Lower leg skin (tissue), 3 donors: ENCODE results near the gene ERN1.

Experiments
- CTCF ChIP-seq, 3 donors: fragments of 450-650 bp; IDR thresholded peaks; one replicate each; pipeline ENCODE4 v1.5.1; 2016; ENCODE audit warnings: antibody characterized with exemption in 3 of 3, mild to moderate bottlenecking in 3 of 3, moderate library complexity in 2 of 3
- POLR2A ChIP-seq, 2 donors: fragments of 450-650 bp; IDR thresholded peaks; one replicate each; pipeline ENCODE4 v1.6.1; 2016 to 2017; ENCODE audit warnings: antibody characterized with exemption in 2 of 2, mild to moderate bottlenecking in 1 of 2, moderate library complexity in 1 of 2

DNA sequence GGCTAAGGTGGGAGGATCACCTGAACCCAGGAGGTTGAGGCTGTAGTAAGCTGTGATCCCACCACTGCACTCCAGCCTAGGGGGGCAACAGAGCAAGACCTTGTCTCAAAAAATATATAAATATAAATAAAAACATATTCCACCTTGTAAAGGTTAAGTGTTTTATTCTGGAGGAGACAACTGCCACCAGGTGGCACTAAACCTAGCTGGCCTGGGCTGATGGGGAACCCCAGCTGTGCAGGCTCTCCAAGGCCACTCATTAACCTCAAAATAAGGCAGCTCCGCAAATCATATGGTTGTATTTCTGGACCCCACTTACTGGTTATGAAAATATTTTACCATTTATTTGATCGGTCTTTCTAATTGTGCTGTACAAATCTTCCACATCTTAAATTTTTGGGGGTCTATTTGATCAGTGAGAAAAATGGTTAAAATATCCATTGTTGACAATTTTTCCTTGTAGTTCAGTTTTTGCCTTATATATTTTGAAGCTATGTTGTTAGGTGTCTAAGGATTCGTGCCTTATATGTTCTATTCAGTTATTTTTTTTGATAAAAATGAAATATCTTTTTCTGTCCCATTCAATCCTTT lies 101.0 kb downstream of the ERN1 start:
- TF ChIP-seq CTCF (IDR thresholded peaks at IDR 0.05) = peak in 1 of 3 donors; percentile 50
- TF ChIP-seq POLR2A (IDR thresholded peaks at IDR 0.05) = no peak
